Measurements from ENCODE around the gene MRC1.

DNA sequence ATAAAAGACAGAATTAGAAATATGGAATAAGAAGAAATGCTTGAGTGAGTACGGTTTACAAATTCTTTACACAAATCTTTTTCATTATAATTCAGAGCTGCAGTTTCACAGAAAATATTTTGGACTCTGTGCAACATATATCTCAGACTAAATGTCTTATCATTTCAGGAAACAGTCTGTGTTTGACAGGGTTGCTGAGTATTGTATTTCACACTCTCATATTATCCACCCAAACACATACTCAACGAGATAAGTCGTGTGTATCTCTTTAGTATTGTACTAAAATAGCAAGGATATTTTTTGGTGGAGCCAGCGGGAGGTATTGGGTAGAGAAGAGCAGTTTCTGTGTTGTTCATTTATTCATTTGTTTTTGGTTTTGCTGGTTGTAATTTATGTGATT, 103.6 kb downstream of the MRC1 start:
- TF ChIP-seq EP300 (IDR thresholded peaks at IDR 0.05; ENCODE audit: borderline replicate concordance) = no peak
- no peak for TF ChIP-seq NFIC (IDR thresholded peaks at IDR 0.05)
- no peak for TF ChIP-seq TAF1 (IDR thresholded peaks at IDR 0.05; ENCODE audit: low read depth)
- no peak for TF ChIP-seq TEAD4 (IDR thresholded peaks at IDR 0.05)
- no peak for TF ChIP-seq CEBPB (IDR thresholded peaks at IDR 0.05)
